GM23338 (cell line): ENCODE data around the gene UBAC2. TPM values are rescaled to one million over a fixed set of nuclear protein-coding genes. Genes with fewer than 3 reads are reported as not detected.

Experiments used
- ATAC-seq: fragments of 200-7000 bp; cut with Tn5 transposase; 3 replicates; pipeline ENCODE4 v1.9.1; 2020
- DNase-seq: peaks from one replicate; pipeline ENCODE4 v3.0.0-alpha.2; 2015; ENCODE audit warnings: low spot score
- H2AFZ ChIP-seq: fragments of 200-600 bp; sonication (generic); 2 replicates; pipeline ENCODE4 v1.8.0; 2016; ENCODE audit warnings: antibody characterized with exemption, mild to moderate bottlenecking, moderate library complexity
- H3F3A ChIP-seq: fragments of 200-600 bp; sonication (generic); replicated peaks from 2 replicates; pipeline ENCODE4 v1.8.0; 2017; ENCODE audit warnings: antibody characterized with exemption, mixed run types, low read depth
- H3K27ac ChIP-seq: fragments of 200-600 bp; sonication (generic); 2 replicates; pipeline ENCODE4 v1.6.1; 2016; ENCODE audit warnings: low read depth
- H3K27me3 ChIP-seq: fragments of 200-600 bp; sonication (generic); 2 replicates; pipeline ENCODE4 v1.8.0; 2016; ENCODE audit warnings: mild to moderate bottlenecking, mixed run types, moderate library complexity; ENCODE audit not compliant: insufficient read depth
- H3K36me3 ChIP-seq: fragments of 200-600 bp; sonication (generic); 2 replicates; pipeline ENCODE4 v1.8.0; 2016; ENCODE audit warnings: mild to moderate bottlenecking; ENCODE audit not compliant: insufficient read depth
- H3K4me1 ChIP-seq: fragments of 200-600 bp; sonication (generic); 2 replicates; pipeline ENCODE4 v1.8.0; 2016; ENCODE audit warnings: mild to moderate bottlenecking, moderate library complexity; ENCODE audit not compliant: insufficient read depth
- H3K4me2 ChIP-seq: fragments of 200-600 bp; sonication (generic); 2 replicates; pipeline ENCODE4 v1.7.1; 2017; ENCODE audit warnings: mixed run types
- H3K4me3 ChIP-seq: fragments of 200-600 bp; sonication (generic); 2 replicates; pipeline ENCODE4 v1.6.1; 2016; ENCODE audit warnings: mixed run types
- H3K79me2 ChIP-seq: fragments of 200-600 bp; sonication (generic); replicated peaks from 2 replicates; pipeline ENCODE4 v1.8.0; 2017; ENCODE audit warnings: mild to moderate bottlenecking; ENCODE audit not compliant: insufficient read depth
- H3K9me2 ChIP-seq: fragments of 200-600 bp; sonication (generic); 2 replicates; pipeline ENCODE4 v1.8.0; 2017; ENCODE audit not compliant: insufficient read depth
- H4K20me1 ChIP-seq: fragments of 200-600 bp; sonication (generic); replicated peaks from 2 replicates; pipeline ENCODE4 v1.8.0; 2017; ENCODE audit warnings: mild to moderate bottlenecking; ENCODE audit not compliant: insufficient read depth
- H3K27ac Mint-ChIP-seq: 2 replicates; pipeline ENCODE4 v1.8.0; 2020; ENCODE audit warnings: inconsistent platforms, mild to moderate bottlenecking, moderate library complexity, mixed read lengths
- H3K27me3 Mint-ChIP-seq: 3 replicates; pipeline ENCODE4 v1.8.0; 2022; ENCODE audit warnings: low read depth, mild to moderate bottlenecking, moderate library complexity, mixed read lengths, inconsistent platforms; ENCODE audit not compliant: insufficient read depth, poor library complexity
- H3K36me3 Mint-ChIP-seq: 3 replicates; pipeline ENCODE4 v1.8.0; 2021; ENCODE audit warnings: low read depth, mild to moderate bottlenecking, inconsistent platforms, moderate library complexity, mixed read lengths
- H3K4me1 Mint-ChIP-seq: 3 replicates; pipeline ENCODE4 v1.8.0; 2020; ENCODE audit warnings: mild to moderate bottlenecking, inconsistent platforms, mixed read lengths
- H3K4me3 Mint-ChIP-seq: 3 replicates; pipeline ENCODE4 v1.8.0; 2021; ENCODE audit warnings: moderate library complexity, mild to moderate bottlenecking, inconsistent platforms, mixed read lengths
- H3K9me3 Mint-ChIP-seq: 3 replicates; pipeline ENCODE4 v1.8.0; 2020; ENCODE audit warnings: moderate library complexity, mild to moderate bottlenecking, inconsistent platforms, mixed read lengths
- CREB1 ChIP-seq: fragments of 250-450 bp; sonication (Bioruptor Pico); IDR thresholded peaks from 2 replicates; pipeline ENCODE4 v1.5.0; 2020; ENCODE audit warnings: low read depth, mild to moderate bottlenecking, moderate library complexity
- EZH2phosphoT487 ChIP-seq: fragments of 200-600 bp; sonication (generic); IDR thresholded peaks from one replicate; pipeline ENCODE4 v1.8.1; 2018; ENCODE audit warnings: antibody characterized with exemption; ENCODE audit not compliant: unreplicated experiment
- JUNB ChIP-seq: IDR thresholded peaks from one replicate; pipeline ENCODE4 v1.6.1; 2016; ENCODE audit warnings: antibody characterized with exemption; ENCODE audit not compliant: unreplicated experiment
- NANOG ChIP-seq: IDR thresholded peaks from 2 replicates; pipeline ENCODE4 v1.6.1; 2016; ENCODE audit warnings: antibody characterized with exemption, borderline replicate concordance
- POLR2AphosphoS5 ChIP-seq: IDR thresholded peaks from 2 replicates; pipeline ENCODE4 v1.6.1; 2016; ENCODE audit warnings: antibody characterized with exemption, low read depth
- STAT1 ChIP-seq: IDR thresholded peaks from one replicate; pipeline ENCODE4 v1.6.1; 2016; ENCODE audit warnings: antibody characterized with exemption; ENCODE audit not compliant: unreplicated experiment
- ZNF114 ChIP-seq: fragments of 250-450 bp; sonication (Bioruptor Pico); IDR thresholded peaks from 2 replicates; pipeline ENCODE4 v1.5.0; 2020; ENCODE audit warnings: mild to moderate bottlenecking, moderate library complexity
- ZNF331 ChIP-seq: fragments of 250-450 bp; sonication (Bioruptor Pico); IDR thresholded peaks from 2 replicates; pipeline ENCODE4 v1.5.0; 2020; ENCODE audit warnings: low read depth, mild to moderate bottlenecking, moderate library complexity
- polyA plus RNA-seq: library from polyadenylated mRNA; unstranded; fragments of >200 nt; fragmentation: Nextera tagmentation; extraction: Ambion mirVana; gene quantifications from 2 replicates; pipeline ENCODE4 v1.2.1, GENCODE V29; 2016
- total RNA-seq: library from RNA; depleted of rRNA; stranded (reverse); fragments of >200 nt; shearing (Covaris generic); gene quantifications from 2 replicates; pipeline ENCODE4 v1.2.3, GENCODE V29; 2014
- TF ChIP-seq, protein P1 (sequence below), 2 experiments: fragments of 200-600 bp in 1 of 2; sonication (generic) in 1 of 2; conservative IDR thresholded peaks; 2 replicates each; pipeline versions ENCODE4 v1.5.1 to v1.6.1; 2016 to 2017; ENCODE audit warnings: antibody characterized with exemption in 2 of 2, low read depth in 2 of 2, mild to moderate bottlenecking in 2 of 2, moderate library complexity in 1 of 2
- TF ChIP-seq, protein P2 (sequence below): IDR thresholded peaks from one replicate; pipeline ENCODE4 v1.6.1; 2018; ENCODE audit warnings: antibody characterized with exemption; ENCODE audit not compliant: unreplicated experiment
- TF ChIP-seq, protein P3 (sequence below): IDR thresholded peaks from 2 replicates; pipeline ENCODE4 v1.6.1; 2016; ENCODE audit warnings: antibody characterized with exemption

UBAC2 gene
- total and polyA plus RNA-seq, 2 experiments from 2014 or later: 37.9 to 76.9 TPM

DNA sequence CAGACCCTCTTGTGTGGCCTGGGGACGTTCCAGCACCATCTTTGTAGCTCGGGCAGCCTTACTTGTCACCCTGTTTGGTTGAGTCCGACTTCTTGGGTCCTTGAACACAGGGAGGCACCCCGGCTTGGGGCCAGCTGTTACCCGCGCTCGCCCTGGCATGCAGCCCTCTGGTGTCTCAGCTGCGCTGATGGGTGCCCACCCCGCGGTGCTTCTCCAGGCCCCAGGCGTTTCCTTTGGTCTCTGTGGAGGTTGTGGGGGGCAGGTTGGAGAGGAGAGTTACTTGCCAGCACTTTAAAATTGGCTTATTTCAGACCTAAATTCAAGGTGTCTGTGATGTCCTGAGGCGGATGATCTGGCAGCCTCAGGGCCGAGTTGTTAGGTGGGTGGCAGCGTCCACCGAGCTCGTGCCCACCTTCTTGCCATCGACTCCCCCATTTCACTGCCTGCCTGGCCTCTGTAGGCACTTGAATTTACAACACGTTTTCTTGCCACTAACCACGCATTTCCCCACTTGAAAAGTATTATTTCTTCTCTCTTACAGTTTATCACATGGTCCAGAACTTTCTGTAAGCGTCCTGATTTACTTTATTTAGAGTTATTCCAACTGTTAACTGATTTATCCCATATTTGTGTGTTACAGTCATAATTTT is 16.9 kb downstream of the UBAC2 start:
- Histone ChIP-seq H3K79me2 (peaks cover 100% of the 10 kb centered on the region), H3F3A (no peaks in the 10 kb centered on the region), H3K4me3 (no peak overlapping the region), H4K20me1 (peaks cover 48% of the 10 kb centered on the region), H3K4me2 (no peak overlapping the region), H3K27me3 (no peaks in the 10 kb centered on the region), H2AFZ (no peak overlapping the region), H3K27ac (0 out of 2 replicates have a peak overlapping the region, but pooled peaks have one; percentile 10), H3K36me3 (no peaks in the 10 kb centered on the region), H3K9me2 (no peaks in the 10 kb centered on the region), H3K4me1 (peaks cover 27% of the 10 kb centered on the region)
- Mint-ChIP-seq H3K27ac (peak overlapping the region; percentile 65), H3K4me1 (peaks cover 49% of the 10 kb centered on the region), H3K27me3 (peaks cover 8% of the 10 kb centered on the region), H3K9me3 (no peaks in the 10 kb centered on the region), H3K36me3 (peaks cover 9% of the 10 kb centered on the region), H3K4me3 (no peak overlapping the region)
- TF ChIP-seq, protein P1, sequence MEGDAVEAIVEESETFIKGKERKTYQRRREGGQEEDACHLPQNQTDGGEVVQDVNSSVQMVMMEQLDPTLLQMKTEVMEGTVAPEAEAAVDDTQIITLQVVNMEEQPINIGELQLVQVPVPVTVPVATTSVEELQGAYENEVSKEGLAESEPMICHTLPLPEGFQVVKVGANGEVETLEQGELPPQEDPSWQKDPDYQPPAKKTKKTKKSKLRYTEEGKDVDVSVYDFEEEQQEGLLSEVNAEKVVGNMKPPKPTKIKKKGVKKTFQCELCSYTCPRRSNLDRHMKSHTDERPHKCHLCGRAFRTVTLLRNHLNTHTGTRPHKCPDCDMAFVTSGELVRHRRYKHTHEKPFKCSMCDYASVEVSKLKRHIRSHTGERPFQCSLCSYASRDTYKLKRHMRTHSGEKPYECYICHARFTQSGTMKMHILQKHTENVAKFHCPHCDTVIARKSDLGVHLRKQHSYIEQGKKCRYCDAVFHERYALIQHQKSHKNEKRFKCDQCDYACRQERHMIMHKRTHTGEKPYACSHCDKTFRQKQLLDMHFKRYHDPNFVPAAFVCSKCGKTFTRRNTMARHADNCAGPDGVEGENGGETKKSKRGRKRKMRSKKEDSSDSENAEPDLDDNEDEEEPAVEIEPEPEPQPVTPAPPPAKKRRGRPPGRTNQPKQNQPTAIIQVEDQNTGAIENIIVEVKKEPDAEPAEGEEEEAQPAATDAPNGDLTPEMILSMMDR (conservative IDR thresholded peaks at IDR 0.05; ENCODE audit: low read depth in 2 of 2): no peak
- TF ChIP-seq ZNF114: no peak
- TF ChIP-seq ZNF331 (CRISPR knock-in tag): no peak
- ATAC-seq (no peak), DNase-seq (no peak)

DNA sequence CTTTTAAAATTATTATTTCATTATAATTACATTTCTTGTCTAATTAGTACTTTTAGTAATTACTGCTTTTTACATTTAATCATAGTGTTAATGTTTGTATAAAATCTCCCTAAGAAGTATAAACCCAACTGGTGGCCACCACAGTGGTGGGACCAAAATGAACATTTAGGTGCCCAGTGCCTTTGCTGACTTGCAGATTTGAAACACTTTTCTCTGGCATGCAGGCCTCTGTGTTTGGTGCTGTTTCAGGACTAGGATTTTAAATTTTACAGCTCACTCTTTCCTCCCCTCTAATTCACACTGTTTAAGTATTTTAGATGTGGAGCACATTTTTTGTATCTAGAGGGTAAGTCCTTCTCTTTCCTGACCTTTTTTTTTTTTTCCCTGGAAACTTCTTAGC is 17.5 kb downstream of the UBAC2 start:
- Mint-ChIP-seq H3K4me1 (peaks cover 49% of the 10 kb centered on the region), H3K36me3 (peaks cover 9% of the 10 kb centered on the region), H3K9me3 (no peaks in the 10 kb centered on the region), H3K4me3 (no peak overlapping the region), H3K27me3 (peaks cover 8% of the 10 kb centered on the region), H3K27ac (peak overlapping the region; percentile 19; the same call in 1 of the 2 replicates)
- no peaks in the 10 kb centered on the region for H3K27me3 ChIP-seq
- peaks cover 27% of the 10 kb centered on the region for H3K4me1 ChIP-seq
- no peaks in the 10 kb centered on the region for H3K36me3 ChIP-seq
- no peak for TF ChIP-seq POLR2AphosphoS5
- TF ChIP-seq CREB1: no peak
- TF ChIP-seq EZH2phosphoT487: no peak
- no peak for TF ChIP-seq ZNF114
- TF ChIP-seq STAT1: no peak
- TF ChIP-seq, protein P1 (conservative IDR thresholded peaks at IDR 0.05; ENCODE audit: low read depth in 2 of 2): no peak
- TF ChIP-seq, protein P2, sequence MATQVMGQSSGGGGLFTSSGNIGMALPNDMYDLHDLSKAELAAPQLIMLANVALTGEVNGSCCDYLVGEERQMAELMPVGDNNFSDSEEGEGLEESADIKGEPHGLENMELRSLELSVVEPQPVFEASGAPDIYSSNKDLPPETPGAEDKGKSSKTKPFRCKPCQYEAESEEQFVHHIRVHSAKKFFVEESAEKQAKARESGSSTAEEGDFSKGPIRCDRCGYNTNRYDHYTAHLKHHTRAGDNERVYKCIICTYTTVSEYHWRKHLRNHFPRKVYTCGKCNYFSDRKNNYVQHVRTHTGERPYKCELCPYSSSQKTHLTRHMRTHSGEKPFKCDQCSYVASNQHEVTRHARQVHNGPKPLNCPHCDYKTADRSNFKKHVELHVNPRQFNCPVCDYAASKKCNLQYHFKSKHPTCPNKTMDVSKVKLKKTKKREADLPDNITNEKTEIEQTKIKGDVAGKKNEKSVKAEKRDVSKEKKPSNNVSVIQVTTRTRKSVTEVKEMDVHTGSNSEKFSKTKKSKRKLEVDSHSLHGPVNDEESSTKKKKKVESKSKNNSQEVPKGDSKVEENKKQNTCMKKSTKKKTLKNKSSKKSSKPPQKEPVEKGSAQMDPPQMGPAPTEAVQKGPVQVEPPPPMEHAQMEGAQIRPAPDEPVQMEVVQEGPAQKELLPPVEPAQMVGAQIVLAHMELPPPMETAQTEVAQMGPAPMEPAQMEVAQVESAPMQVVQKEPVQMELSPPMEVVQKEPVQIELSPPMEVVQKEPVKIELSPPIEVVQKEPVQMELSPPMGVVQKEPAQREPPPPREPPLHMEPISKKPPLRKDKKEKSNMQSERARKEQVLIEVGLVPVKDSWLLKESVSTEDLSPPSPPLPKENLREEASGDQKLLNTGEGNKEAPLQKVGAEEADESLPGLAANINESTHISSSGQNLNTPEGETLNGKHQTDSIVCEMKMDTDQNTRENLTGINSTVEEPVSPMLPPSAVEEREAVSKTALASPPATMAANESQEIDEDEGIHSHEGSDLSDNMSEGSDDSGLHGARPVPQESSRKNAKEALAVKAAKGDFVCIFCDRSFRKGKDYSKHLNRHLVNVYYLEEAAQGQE: no peak
- no peak for TF ChIP-seq JUNB
- no peak for TF ChIP-seq NANOG
- TF ChIP-seq, protein P3, sequence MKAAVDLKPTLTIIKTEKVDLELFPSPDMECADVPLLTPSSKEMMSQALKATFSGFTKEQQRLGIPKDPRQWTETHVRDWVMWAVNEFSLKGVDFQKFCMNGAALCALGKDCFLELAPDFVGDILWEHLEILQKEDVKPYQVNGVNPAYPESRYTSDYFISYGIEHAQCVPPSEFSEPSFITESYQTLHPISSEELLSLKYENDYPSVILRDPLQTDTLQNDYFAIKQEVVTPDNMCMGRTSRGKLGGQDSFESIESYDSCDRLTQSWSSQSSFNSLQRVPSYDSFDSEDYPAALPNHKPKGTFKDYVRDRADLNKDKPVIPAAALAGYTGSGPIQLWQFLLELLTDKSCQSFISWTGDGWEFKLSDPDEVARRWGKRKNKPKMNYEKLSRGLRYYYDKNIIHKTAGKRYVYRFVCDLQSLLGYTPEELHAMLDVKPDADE: no peak
- no peak for TF ChIP-seq ZNF331 (CRISPR knock-in tag)
- H2AFZ ChIP-seq: no peak overlapping the region
- no peaks in the 10 kb centered on the region for H3F3A ChIP-seq
- H4K20me1 ChIP-seq: peaks cover 49% of the 10 kb centered on the region
- H3K79me2 ChIP-seq: peaks cover 100% of the 10 kb centered on the region
- H3K4me2 ChIP-seq: no peak overlapping the region
- ATAC-seq (no peak), DNase-seq (no peak)
- H3K9me2 ChIP-seq: no peaks in the 10 kb centered on the region
- no peak overlapping the region for H3K4me3 ChIP-seq
- H3K27ac ChIP-seq: no peak overlapping the region
